ENCODE data around the gene KRABD2.
"Not testable (repeated sequence)": the region's sequence is repeated elsewhere in the genome, so short reads cannot be mapped to it uniquely, and the experiment has no call there.

KRABD2 gene

DNA sequence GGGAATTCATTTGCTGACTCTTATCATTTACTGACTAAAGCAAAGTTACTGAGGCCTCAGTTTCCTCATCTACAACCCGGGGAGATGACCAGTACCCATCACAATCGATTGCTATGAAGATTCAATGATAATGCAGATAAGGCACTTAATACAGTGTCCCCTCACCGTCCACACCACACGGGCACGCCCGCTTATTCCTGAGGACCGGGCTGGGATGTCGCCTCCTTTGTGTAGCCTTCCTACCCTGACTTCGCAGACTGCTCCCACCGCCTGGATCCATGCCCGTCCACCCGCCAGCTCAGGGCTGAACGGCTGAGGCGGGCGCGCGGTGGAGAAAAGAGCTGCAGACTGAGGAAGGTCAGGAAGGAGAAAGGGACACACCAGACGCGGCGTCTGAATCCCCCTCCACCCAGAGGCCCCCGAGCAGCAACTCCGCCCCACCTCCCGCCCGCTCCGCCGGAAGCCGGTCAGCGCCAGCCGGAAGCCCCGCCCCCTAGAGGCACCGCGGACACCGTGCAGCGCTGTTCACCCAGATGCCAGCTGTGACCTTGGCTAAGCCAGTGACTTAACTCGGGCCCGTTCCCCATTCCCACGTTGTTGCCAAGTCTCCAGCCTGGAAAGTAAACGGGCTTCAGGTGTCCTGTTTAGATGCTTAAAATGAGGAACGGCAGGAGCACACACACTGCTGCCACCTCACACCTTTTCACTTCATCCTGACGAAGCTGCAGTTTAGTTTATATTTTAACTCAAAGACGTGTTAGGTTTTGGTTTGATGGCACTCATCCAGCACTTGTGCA lies at the start of gene KRABD2:
KRABD2 (minus strand) TSS at position 434 of the 797 bp plus-strand sequence.
- peak; percentile 88 to 89 for DNase-seq (ENCODE audit: low read depth in 2 of 2)

DNA sequence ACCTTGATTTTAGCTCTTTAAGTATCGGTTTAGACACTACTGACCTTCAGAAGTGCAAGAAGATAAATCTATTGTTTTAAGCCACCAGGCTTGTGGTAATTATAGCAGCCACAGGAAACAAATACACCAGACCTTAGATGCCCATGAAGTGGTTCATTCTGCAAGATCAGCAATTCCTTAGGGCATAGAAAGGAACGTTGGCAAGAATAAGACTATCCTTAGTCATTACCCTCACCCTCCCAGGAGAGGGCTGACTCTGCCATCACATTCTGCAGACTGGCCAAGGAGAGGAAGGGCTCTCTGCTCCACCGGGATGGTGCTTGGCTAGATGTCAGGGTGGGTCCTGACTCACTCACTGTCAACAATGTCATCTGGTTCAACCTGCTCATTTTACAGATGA lies 45.1 kb upstream of the KRABD2 start:
- no peak for DNase-seq (ENCODE audit: low read depth in 2 of 2)

DNA sequence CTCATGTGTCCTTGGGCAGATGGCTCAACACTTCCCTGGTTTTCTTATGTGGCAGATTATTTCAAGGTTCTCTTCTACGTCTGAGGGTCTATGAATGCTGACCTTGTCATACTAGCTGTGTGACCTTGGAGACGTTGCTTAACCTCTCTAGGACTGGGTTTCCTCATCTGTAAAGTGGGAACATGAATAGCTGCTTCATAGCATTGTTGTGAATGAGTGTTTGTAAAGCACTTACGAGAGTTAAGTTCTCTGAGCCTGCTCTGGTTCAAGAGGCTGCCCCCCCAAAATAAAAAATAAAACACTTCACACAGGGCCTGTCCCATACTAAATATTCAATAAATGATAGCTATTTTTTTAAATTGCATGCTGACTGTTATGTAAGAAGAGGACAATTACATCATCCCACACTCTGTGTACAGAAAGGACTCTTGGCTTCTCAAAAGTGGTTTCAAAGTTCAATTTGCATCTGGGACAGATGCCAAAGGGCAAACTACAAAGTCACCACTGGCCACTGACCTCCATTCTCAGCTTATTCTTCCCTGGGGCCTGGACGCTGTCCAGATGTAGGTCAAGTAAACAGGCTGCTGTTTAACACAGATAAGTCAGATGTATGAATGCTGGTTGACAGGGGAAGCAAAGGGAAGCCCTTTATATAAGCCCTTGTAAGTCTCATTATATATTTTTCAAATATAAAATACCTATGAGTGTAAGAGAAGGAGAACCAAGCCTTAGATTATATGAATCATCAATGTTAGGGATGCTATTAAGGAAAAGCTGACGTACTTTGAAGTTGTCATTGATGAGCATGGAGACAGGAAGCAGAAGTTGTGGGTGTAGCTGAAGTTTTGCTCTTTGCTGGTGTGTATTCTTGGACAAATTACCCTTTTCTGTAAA lies 43.8 kb upstream of the KRABD2 start:
- DNase-seq (ENCODE audit: low read depth in 2 of 2), result no peak

DNA sequence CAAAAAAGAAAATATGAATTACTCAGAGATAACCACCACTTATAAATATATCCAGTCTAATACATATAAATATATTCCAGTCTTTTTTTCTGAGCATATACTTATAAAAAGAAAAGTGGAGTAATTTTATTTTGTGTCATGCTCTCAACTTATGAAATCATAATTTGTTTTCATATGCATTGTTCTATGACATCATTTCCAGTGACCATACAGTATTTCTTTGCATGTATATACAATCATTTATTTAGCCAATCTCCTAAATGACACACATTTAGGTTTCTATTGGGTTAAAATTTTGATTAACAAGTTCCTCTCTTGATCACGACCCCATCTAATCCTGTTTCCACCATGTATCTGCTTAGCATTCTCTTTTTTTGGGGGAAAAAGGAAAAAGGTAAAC lies 42.8 kb upstream of the KRABD2 start:
- no peak for DNase-seq (ENCODE audit: low read depth in 2 of 2)

DNA sequence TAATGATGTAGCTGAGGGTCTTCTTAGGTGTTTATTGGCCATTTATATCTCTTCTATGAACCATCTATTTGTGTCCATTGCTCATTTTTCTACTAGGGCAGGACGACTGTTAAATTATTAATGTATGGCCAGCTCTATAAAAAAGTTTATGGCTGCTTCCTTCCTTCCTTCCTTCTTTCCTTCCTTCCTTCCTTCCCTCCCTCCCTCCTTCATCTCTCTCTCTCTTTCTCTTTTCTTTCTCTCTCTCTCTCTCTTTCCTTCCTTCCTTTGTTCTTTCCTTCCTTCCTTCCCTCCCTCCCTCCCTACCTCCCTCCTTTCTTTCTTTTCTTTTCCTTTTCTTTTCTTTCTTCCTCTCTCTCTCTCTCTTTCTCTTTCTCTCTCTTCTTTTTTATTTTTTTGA lies 42.0 kb upstream of the KRABD2 start:
- DNase-seq (ENCODE audit: low read depth in 2 of 2), result no peak

DNA sequence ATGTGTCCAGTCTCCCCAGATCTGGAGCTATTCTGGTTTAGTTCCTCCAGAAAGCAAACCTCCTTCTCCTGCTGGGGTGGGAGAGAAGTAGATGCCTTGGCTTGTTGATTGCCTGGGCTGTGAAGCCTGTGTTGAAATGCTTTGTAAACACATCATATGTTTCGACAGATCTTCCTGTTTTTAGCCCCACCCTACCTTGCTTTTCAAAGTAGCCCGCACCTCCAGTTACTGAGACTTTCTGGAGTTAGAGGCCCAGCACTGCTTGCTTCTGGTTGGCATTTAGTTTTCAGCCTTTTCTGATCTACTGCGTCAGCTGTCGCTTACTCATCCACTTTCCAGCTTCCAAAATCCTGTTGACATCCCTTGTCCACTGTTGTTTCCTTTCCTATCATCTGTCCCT lies 41.3 kb upstream of the KRABD2 start:
- no peak for DNase-seq (ENCODE audit: low read depth in 2 of 2)

DNA sequence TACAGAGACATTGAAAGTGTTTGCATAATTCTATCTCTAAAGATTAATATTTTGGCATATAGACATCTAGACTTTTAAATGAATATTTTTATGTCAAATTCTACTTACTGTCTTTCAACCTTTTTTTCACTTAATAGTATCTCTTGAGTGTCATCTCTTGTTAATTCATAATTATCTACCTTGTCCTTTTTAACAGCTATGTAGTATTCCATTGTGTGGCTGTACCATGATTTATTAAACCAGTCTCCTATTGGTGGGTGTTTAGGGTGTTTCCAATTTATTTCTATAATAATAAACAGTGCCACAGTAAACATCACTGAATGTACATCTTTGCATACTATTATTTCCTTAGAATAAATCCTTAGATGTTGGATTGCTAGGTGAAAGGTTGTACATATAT lies 37.4 kb upstream of the KRABD2 start:
- no peak for DNase-seq (ENCODE audit: low read depth in 2 of 2)

DNA sequence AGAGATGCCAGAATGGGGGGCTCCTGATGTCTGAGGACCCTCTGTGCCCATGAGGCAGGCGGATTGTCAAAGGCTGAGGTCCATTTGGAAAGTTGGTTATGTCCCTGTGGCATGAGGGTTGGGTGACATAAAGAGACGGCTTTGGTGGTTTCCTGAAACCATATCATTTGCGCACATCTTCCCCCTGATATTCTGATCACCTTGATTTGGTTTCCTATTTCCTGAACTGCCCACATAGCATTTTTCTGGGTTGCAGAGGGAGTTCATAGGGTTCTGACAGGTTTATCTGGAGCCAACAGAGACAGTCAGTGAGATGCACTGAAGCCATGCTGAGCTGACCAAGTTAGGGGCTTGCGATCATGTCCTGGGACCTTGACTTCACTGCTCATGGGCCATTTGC lies 36.8 kb upstream of the KRABD2 start:
- no peak for DNase-seq (ENCODE audit: low read depth in 2 of 2)

DNA sequence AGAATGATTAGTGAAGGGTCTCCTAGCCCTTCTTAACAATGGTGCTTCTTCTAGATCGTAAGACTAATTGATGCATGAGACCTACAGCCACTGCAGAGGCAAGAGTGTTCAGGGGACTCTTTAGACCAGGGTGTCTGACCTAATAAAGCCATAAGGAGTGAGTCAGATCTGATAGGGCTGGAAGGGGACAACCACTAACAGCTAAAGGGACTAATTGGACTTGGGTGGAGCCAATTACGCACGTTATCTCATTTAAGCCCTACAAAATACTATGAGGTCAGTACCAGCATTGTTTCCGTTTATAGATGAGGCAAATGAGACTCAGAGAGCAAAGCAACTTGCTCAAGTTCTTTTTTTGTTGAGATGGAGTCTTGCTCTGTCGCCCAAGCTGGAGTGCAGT lies 35.6 kb upstream of the KRABD2 start:
- no peak for DNase-seq (ENCODE audit: low read depth in 2 of 2)

DNA sequence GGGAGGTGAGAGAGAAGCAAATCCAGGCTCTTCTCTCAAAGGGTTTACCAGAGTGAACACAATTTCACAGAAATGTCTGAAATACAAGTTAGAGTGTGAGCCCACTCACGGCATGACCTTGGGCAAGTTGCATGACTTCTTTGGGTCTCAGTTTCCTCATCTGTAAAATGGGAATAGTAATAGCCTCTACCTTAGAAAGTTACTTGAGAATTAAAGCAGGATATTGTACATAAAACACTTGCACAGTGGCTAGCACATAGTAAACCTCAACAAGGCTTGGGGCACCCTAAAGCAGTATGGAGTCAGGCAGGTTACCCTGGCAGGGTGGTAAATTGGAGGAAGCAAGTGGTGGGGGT lies 34.4 kb upstream of the KRABD2 start:
- no peak for DNase-seq (ENCODE audit: low read depth in 2 of 2)

DNA sequence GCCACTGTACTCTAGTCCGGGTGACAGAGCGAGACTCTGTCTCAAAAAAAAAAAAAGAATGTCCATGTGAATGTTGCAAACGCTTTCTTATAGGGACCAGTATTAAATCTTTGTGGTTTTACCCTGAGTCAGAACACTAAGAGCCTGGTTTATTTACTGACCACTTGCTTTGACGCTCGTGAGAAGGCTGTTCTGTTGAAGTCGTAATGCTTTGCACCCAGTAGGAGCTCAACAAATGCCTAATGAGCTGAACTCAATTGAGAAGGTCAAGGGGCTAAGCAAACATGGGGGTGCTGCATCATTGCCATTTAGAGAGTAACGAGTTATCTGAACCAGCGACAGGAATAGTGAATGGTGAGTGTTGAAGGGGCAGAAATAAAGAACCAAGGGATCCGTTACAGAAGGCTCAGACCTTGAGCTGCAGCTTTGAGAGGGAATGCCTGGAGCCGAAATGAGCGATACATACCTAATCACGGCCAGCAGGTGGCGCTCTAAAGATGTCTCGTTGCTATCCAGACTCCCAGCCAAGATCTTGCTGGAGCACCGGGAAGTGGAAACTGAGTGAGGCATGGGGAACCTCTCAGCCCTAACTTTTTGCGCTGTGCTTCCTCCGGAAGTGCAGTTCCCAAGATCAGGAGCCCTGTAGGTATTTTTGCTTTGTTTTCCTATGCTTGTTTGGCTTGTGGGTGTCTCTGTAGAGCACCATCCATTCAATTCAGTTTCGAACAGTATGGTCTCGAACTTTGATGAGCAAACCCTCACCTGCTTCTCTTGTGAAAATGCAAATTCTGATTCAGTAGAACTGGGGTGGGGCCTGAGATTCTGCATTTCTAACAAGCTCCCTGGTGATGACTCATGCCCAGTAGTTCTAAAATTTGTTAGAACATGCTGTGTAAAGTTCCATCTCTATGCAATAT lies 33.7 kb upstream of the KRABD2 start:
- DNase-seq (ENCODE audit: low read depth in 2 of 2), result peak; percentile 74 to 81

DNA sequence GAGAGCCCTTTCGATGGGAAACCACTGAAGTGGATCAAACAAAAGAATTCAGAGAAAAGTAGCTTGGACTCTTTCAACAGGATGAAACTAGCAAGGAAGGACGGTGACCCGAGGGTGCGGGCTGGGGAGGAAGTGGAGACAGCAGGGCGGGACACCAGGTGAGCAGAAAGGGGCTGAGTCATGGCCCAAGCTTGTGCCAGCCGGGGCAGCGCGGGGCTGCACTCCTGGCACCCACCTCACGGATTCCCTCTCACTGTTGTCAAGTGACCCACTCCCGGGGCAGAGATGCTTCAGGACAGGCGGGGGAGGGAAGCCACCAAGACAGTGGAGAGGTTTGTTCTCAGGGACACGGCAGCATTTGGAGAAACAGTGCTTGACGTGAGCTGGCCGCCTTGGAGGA lies 31.9 kb upstream of the KRABD2 start:
- no peak for DNase-seq (ENCODE audit: low read depth in 2 of 2)

DNA sequence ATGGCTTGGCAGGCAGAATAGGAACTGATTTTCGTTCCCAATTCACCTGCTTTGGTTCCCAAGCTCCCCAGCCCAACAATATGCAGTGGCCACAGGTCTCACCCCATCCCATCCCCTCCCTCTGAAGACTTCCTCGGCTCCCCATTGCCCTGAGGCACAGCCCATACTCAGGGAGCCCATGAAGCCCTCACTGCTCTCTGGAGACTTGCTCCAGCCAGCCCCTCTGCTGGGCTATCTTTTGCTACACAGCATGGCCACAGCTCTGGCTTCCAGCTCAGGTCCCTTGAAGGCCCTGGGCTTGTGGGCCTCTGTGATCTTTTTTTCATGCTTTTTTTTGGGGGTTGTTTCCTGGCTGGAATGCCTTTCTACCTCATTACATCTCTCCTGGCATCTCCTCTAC lies 29.7 kb upstream of the KRABD2 start:
- no peak for DNase-seq (ENCODE audit: low read depth in 2 of 2)

DNA sequence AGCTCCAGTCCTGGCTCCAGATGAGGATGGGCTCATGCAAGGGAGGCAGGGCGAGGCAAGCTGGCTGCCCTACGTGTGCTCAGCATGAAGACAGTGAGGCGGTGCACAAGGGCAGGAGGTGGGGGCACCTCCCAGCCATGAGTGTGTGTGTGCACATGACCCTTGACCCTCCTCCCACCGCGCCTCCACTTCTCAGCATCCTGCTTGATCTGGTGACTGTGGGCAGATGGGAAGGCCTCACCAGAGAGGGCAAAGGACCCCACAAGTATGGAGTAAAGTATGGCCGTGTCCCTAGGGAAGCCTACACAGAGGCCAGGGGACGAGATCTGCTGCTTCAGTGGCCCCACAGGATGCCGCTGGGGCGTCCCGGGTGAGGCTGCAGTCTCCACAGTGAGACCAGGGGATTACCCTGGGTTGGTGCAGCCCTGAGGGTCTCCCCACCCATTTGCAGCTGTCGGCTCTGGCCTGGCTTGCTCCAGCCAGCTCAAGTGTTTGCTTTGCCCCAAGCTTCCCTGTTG lies 29.1 kb upstream of the KRABD2 start:
- DNase-seq (ENCODE audit: low read depth in 2 of 2), result no peak

DNA sequence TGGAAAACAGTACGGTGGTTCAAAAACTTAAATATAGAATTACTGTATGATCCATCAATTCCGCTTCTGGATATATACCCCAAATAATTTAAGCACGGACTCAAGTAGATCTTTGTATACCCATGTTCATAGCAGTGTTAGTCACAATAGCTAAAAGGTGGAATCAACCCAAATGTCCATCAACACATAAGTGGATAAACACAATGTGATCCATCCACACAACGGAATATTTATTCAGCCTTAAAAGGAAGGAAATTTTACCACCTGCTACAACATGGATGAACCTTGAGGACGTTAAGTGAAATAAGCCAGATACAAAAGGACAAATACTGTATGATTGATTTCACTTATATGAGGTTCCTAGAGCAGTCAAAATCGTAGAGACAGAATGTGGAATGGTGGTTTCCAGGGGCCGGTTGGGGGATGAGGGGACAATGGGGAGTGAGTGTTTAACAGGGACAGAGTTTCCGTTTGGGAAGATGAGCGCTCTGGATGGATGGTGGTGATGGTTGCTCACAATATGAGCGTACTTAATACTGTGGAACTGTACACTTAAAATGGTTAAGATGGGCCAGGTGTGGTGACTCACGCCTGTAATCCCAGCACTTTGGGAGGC lies 26.5 kb upstream of the KRABD2 start:
- DNase-seq (ENCODE audit: low read depth in 2 of 2), result no peak

DNA sequence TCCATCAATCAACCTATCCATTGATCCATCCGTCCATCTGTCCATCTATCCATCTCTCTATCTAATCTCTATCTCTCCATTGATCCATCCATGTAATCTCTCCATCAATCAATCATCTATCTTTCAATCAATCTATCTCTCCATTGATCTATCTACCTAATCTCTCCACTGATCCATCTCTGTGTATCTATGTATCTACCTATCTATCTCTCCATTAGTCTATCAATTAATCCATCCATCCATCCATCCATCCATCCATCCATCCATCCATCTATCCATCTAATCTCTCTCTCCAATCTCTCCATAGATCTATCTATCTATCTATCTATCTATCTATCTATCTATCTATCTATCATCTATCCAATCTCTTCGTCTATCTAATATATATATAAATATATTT lies 24.6 kb upstream of the KRABD2 start:
- DNase-seq (ENCODE audit: low read depth in 2 of 2), result no peak

DNA sequence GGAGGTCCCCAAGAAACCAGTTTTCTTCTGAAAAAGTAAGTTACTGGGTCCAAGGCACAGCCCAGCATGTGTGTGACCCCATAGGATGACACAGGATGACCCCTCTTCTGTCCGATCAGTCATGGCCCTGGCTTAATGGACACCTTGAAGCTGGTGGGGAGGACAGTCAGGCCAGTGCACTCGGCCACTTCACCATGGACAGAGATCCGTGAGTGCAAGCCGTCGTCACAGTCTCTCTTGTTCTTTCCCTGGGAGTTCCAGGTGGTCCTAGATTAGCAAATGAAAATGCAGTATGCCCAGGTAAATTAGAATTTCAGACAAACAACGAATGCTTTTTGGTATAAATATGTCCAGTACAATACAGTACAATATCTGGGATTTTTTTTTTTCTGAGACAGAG lies 22.5 kb upstream of the KRABD2 start:
- no peak for DNase-seq (ENCODE audit: low read depth in 2 of 2)

DNA sequence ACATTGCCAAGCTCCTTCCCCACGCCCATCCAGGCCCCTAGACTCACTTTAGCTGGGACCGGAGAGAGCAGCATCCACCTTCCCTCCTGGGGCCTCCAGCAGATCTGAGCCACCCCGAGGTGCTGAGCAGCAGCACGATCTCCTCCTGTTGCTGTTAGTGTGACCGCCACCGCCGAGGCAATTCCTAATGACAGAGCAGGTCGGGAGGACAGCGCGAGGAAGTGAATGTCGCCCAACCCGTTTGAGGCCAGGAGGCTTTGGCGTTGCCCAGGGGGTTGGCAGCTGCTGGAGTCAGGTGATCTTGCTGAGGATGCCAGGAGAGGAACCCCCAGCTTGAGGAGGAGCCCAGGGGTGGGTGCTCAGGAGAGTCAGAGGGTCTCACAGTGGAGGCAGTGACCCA lies 21.1 kb upstream of the KRABD2 start, which contains the start of gene RNF222:
RNF222 (minus strand) TSS at position 192 of the 400 bp plus-strand sequence. CDS start 4,366 bp downstream, outside the sequence.
- DNase-seq (ENCODE audit: low read depth in 2 of 2), result no peak

DNA sequence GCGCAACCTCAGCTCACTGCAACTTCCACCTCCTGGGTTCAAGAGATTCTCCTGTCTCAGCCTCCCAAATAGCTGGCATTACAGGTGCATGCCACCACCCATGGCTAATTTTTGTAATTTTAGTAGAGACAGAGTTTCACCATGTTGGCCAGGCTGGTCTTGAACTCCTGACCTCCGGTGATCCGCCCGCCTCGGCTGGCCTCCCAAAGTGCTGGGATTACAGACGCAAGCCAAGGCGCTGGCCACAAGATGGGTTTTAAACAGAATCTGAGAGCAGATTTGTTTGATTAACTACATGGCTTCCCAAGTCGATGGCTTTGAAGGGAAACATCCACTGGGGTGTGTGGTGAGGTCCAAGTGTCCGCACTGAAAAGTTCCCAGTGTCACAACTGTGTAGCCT lies 18.0 kb upstream of the KRABD2 start:
- DNase-seq (ENCODE audit: low read depth in 2 of 2), result not testable (repeated sequence)

DNA sequence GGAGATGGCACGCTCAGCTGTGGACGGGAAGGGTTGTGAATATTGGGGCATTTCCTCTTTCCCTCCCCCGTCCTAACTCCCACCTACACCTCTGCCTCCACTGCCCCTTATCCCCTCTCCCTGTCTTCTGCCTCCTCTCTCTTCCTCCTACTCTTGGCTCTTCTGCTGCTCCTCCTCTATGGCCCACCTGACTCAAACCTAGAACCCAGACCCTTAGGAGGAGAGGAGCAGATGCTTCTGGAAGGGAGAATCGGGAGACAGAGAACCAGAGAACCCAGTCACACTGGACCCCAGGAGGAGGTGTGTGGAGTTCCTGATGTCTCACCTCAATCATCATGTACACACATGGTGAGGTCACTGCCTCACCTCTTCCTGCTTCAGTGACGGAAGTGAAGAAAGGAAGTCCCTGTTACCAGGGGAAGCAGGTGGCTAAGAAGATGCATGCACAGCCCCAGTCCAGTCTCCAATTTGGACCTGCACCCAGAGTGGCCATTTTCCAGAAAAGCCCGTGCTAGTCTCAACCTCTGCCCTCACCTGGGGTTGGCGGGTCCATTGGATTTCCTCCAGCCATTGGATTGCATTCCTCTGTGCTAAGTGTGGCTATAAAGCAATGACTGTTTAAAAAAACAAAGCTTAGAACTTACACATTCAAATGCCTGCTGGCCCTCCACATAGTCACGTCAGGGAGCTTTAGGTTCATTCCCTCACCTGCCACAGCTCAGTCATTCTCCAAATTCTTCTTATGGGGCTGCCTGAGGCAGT lies 17.1 kb upstream of the KRABD2 start:
- DNase-seq (ENCODE audit: low read depth in 2 of 2), result no peak

All from stimulated activated CD4-positive, alpha-beta T cell treated with anti-CD3 and anti-CD28 coated beads, Interleukin-4, amount 100 ng/mL, for 48 hours (primary cell).